Ovary (tissue), 9 donors: ENCODE results near the gene MAP2K2. TPM values are rescaled to one million over a fixed set of nuclear protein-coding genes. Genes with fewer than 3 reads are reported as not detected.

Experiments used
- DNase-seq, 5 donors: peaks; one replicate each; pipeline ENCODE4 v3.0.0-alpha.2; 2019 to 2020
- H3K27ac ChIP-seq, 2 donors: fragments of 200-600 bp; one replicate each; pipeline versions ENCODE4 v1.5.1 to v1.8.0; 2019 to 2022
- H3K27me3 ChIP-seq: fragments of 200-600 bp; one replicate; pipeline ENCODE4 v1.8.0; 2022
- H3K36me3 ChIP-seq: fragments of 200-600 bp; sonication (generic); one replicate; pipeline ENCODE4 v1.5.1; 2019
- H3K4me1 ChIP-seq: one replicate; pipeline ENCODE4 v1.8.1; 2013; ENCODE audit warnings: mild to moderate bottlenecking, moderate library complexity; ENCODE audit not compliant: insufficient read depth
- H3K4me3 ChIP-seq: fragments of 200-600 bp; sonication (generic); one replicate; pipeline ENCODE4 v1.5.1; 2017
- H3K9me3 ChIP-seq, 2 donors: fragments of 200-600 bp in 1 of 2; sonication (generic) in 1 of 2; one replicate each; pipeline versions ENCODE4 v1.5.1 to v1.8.1; 2013 to 2019; ENCODE audit warnings: mild to moderate bottlenecking in 1 of 2, moderate library complexity in 1 of 2
- CTCF ChIP-seq, 3 donors: fragments of 450-650 bp in 2 of 3; fragments of 200-600 bp in 1 of 3; IDR thresholded peaks; one replicate each; pipeline versions ENCODE4 v1.5.1 to v1.8.0; 2016 to 2022; ENCODE audit warnings: antibody characterized with exemption in 3 of 3, mild to moderate bottlenecking in 1 of 3
- EP300 ChIP-seq: sonication (generic); formaldehyde crosslinking; IDR thresholded peaks from one replicate; pipeline ENCODE4 v1.6.1; 2017; ENCODE audit warnings: antibody characterized with exemption
- POLR2A ChIP-seq: fragments of 450-650 bp; IDR thresholded peaks from one replicate; pipeline ENCODE4 v1.6.1; 2017; ENCODE audit warnings: antibody characterized with exemption, mild to moderate bottlenecking, moderate library complexity
- WGBS, 3 donors: extraction: QIAGEN DNeasy Blood & Tissue Kit in 1 of 3; methylation state at CpG; one replicate each; pipeline versions ENCODE4 v1.1.5 to v1.1.7; 2013 to 2017; 5-methylcytosine and 5-hydroxymethylcytosine counted together
- intact Hi-C, 4 donors: fragments of 100-400 bp; cut with DNase I; formaldehyde crosslinking; loops; one replicate each; pipeline versions ENCODE4 v1.11.0 to v1.15.1; 2022 to 2023
- polyA plus RNA-seq, 2 donors: library from polyadenylated mRNA; stranded (reverse); fragments of 200-250 nt in 1 of 2; fragments of 350-450 nt in 1 of 2; fragmentation: Illumina TruSeq in 1 of 2; extraction: RNeasy Lipid Tissue Mini Kit (QIAGEN cat#74804) in 1 of 2; gene quantifications; one replicate each; pipeline ENCODE4 v1.2.3, GENCODE V29; 2013 to 2014
- total RNA-seq, 7 donors: library from RNA; depleted of rRNA in 2 of 7; stranded (reverse); fragments of >200 nt in 2 of 7; fragmentation: NEBNext Ultra II Directional in 3 of 7; extraction: Animal tissue kit (Norgen Biotek cat#: 25700) in 3 of 7; gene quantifications; one replicate each; pipeline versions ENCODE4 v1.1.0 to v1.2.4, GENCODE V29; 2016 to 2023
- donor health status: DM: no; HTN: no; CAD: no; lungs with moderate emphysema.
- donor health status: DM: no; HTN: no; CAD: no.
- donor health status: Bipolar disorder and iron deficiency.
- donor health status: DM: yes; HTN: yes; CAD: no.
- donor health status: DM: no; HTN: no; CAD: no.
- donor health status: DM: yes; HTN: yes; CAD: no.

Gene MAP2K2
- total and polyA plus RNA-seq, 9 donors, result 39.9 to 136 (median 116) TPM

DNA sequence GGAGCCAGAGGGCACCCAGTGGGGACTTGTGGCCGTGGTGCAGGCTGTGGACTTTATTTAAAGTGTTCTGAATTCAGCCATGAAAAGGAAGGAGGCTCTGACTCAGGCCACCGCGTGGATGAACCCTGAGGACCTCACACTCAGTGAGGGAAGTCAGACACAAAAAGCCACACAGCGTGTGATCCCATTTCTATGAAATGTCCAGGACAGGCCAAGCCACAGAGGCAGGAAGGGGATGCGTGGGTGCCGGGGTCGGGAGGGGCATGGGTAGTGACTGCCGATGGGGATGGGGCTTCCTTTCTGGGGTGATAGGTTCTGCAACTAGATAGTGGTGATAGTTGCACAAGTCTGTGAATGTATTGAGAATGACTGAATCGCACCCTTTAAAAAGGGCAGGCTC is 48.5 kb downstream of the MAP2K2 start:
- 62 to 69% (median 63%) methylated on average over 9 of the region's 9 CpGs for WGBS, 3 donors
- Histone ChIP-seq H3K27ac (no peak overlapping the region), H3K9me3 (no peaks in the 10 kb centered on the region), H3K27me3 (no peaks in the 10 kb centered on the region), H3K4me3 (no peak overlapping the region), H3K36me3 (no peaks in the 10 kb centered on the region), H3K4me1 (peaks cover 3% of the 10 kb centered on the region)
- intact Hi-C loops, result no loop called here
- DNase-seq, result no peak
- TF ChIP-seq POLR2A (no peak), CTCF (IDR thresholded peaks at IDR 0.05) (no peak), EP300 (no peak)

DNA sequence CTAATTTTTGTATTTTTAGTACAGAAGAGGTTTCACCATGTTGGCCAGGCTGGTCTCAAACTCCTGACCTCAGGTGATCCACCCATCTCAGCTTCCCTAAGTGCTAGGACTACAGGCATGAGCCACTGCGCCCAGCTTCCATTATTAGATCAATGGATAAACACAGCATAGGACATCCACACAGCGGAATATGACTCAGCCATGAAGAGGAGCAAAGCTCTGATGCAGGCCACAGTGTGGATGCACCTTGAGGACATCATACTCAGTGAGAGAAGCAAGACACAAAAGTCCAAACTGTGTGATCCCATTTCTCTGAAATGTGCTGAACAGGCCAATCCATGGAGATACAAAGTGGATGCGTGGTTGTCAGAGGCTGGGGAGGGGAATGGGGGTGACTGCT is 52.3 kb downstream of the MAP2K2 start:
- Histone ChIP-seq H3K4me3 (no peak overlapping the region), H3K27me3 (no peaks in the 10 kb centered on the region), H3K36me3 (no peaks in the 10 kb centered on the region), H3K27ac (no peak overlapping the region), H3K4me1 (no peaks in the 10 kb centered on the region), H3K9me3 (no peaks in the 10 kb centered on the region)
- 94 to 96% (median 95%) methylated on average over 3 of the region's 3 CpGs for WGBS, 3 donors
- no peak for DNase-seq
- intact Hi-C loops, result no loop called here
- TF ChIP-seq EP300, result no peak
- no peak for TF ChIP-seq CTCF (IDR thresholded peaks at IDR 0.05)
- TF ChIP-seq POLR2A, result no peak

GRCh38 chr19:4069331-4069959 is 54.5 kb downstream of the MAP2K2 start:
- Histone ChIP-seq H3K27me3 (no peaks in the 10 kb centered on the region), H3K4me1 (peaks cover under 1% of the 10 kb centered on the region), H3K9me3 (no peaks in the 10 kb centered on the region), H3K4me3 (no peak overlapping the region), H3K36me3 (no peaks in the 10 kb centered on the region), H3K27ac (no peak overlapping the region)
- TF ChIP-seq EP300, result no peak
- no peak for TF ChIP-seq CTCF (IDR thresholded peaks at IDR 0.05)
- no peak for TF ChIP-seq POLR2A
- intact Hi-C loops, result no loop called here
- 61 to 70% (median 65%) methylated on average over 12 of the region's 12 CpGs for WGBS, 3 donors
- peak in 1 of 5 donors; percentile 31 for DNase-seq

GRCh38 chr19:4068047-4068966 is 55.6 kb downstream of the MAP2K2 start:
- H3K4me3 ChIP-seq, result peak overlapping the region; percentile 91
- intact Hi-C loops, result no loop called here
- peak in 1 of 5 donors; percentile 35 for DNase-seq
- peaks cover 7% of the 10 kb centered on the region for H3K4me1 ChIP-seq
- no peaks in the 10 kb centered on the region for H3K36me3 ChIP-seq
- H3K27ac ChIP-seq, result peak overlapping the region; percentile 52 to 93
- no peaks in the 10 kb centered on the region for H3K9me3 ChIP-seq
- TF ChIP-seq EP300 (no peak), POLR2A (no peak), CTCF (IDR thresholded peaks at IDR 0.05) (no peak)
- H3K27me3 ChIP-seq, result no peaks in the 10 kb centered on the region
- WGBS, 3 donors, result 23 to 30% (median 29%) methylated on average over 31 of the region's 31 CpGs
